ENCODE results near the gene PPM1H.

GRCh38 chr12:62971769-62972525 lies 37.0 kb upstream of the PPM1H start:
- TF ChIP-seq, protein P1, sequence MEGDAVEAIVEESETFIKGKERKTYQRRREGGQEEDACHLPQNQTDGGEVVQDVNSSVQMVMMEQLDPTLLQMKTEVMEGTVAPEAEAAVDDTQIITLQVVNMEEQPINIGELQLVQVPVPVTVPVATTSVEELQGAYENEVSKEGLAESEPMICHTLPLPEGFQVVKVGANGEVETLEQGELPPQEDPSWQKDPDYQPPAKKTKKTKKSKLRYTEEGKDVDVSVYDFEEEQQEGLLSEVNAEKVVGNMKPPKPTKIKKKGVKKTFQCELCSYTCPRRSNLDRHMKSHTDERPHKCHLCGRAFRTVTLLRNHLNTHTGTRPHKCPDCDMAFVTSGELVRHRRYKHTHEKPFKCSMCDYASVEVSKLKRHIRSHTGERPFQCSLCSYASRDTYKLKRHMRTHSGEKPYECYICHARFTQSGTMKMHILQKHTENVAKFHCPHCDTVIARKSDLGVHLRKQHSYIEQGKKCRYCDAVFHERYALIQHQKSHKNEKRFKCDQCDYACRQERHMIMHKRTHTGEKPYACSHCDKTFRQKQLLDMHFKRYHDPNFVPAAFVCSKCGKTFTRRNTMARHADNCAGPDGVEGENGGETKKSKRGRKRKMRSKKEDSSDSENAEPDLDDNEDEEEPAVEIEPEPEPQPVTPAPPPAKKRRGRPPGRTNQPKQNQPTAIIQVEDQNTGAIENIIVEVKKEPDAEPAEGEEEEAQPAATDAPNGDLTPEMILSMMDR (IDR thresholded peaks at IDR 0.05), result no peak
- no peak for TF ChIP-seq POLR2A (IDR thresholded peaks at IDR 0.05)
- TF ChIP-seq POLR2AphosphoS5 (IDR thresholded peaks at IDR 0.05), result no peak

Data from prostate gland (tissue), 2 donors.